Astrocyte (in vitro differentiated cells and primary cell): ENCODE measurements around the gene STXBP2.

ENCODE experiments used
- EZH2 ChIP-seq: IDR thresholded peaks from 2 replicates; pipeline ENCODE4 v1.6.1; 2012; ENCODE audit warnings: mild to moderate bottlenecking, low read length, inconsistent platforms; ENCODE audit not compliant: insufficient read depth
- TF ChIP-seq, protein P1 (sequence below): IDR thresholded peaks from 2 replicates; pipeline ENCODE4 v1.5.1; 2011; ENCODE audit warnings: low read depth, mild to moderate bottlenecking, inconsistent platforms, low read length, moderate library complexity; ENCODE audit not compliant: insufficient read depth

DNA sequence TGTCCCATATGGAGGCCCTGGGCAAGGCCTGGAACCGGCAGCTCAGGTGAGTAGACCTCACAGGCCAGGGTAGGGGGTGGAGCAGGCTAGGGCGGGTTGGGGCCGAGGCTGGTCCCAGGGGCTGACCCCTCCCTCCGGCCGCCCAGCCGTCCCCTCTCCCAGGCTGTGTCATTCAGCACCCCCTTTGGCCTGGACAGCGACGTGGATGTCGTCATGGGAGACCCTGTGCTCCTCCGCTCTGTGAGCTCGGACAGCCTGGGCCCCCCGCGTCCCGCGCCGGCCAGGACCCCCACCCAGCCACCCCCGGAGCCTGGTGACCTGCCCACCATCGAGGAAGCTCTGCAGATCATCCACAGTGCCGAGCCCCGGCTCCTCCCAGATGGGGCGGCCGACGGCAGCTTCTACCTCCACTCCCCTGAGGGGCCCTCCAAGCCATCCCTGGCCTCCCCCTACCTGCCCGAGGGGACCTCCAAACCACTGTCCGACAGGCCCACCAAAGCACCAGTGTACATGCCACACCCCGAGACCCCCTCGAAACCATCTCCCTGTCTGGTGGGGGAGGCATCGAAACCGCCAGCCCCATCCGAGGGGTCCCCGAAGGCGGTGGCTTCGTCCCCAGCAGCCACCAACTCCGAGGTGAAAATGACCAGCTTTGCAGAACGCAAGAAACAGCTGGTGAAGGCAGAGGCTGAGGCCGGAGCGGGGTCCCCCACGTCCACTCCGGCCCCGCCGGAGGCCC is 25.2 kb upstream of the STXBP2 start:
- TF ChIP-seq, protein P1, sequence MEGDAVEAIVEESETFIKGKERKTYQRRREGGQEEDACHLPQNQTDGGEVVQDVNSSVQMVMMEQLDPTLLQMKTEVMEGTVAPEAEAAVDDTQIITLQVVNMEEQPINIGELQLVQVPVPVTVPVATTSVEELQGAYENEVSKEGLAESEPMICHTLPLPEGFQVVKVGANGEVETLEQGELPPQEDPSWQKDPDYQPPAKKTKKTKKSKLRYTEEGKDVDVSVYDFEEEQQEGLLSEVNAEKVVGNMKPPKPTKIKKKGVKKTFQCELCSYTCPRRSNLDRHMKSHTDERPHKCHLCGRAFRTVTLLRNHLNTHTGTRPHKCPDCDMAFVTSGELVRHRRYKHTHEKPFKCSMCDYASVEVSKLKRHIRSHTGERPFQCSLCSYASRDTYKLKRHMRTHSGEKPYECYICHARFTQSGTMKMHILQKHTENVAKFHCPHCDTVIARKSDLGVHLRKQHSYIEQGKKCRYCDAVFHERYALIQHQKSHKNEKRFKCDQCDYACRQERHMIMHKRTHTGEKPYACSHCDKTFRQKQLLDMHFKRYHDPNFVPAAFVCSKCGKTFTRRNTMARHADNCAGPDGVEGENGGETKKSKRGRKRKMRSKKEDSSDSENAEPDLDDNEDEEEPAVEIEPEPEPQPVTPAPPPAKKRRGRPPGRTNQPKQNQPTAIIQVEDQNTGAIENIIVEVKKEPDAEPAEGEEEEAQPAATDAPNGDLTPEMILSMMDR: no peak
- TF ChIP-seq EZH2: no peak
